ENCODE measurements around the gene IL21R.

The IL21R gene

GRCh38 chr16:27468941-27469531, 67.1 kb downstream of the IL21R start:
- DNase-seq: no peak

GRCh38 chr16:27470567-27471431, 68.8 kb downstream of the IL21R start:
- DNase-seq: no peak

DNA sequence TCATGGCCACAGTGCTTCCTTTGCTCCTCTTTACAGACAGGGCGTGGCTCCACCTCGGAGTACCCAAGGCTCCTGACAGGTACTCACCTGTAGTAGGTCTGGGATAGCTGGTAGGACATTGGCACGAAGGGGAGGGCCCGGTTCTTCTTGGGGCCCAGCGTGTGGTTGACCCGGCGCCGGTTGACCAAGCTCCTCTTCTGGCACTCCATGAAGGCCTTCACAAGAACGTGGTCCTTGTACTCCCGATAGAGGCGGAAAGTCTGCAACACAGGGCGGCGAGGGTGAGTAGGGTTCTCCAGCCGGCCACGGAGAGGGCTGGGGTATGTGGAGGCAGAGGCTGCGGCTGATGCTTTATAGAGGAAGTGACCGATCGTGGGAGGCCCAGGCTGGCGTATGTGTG, 69.7 kb downstream of the IL21R start:
- DNase-seq: no peak

- DNase-seq: no peak
These were observed 70.4 kb downstream of the IL21R start for GRCh38 chr16:27472091-27473020.

DNA sequence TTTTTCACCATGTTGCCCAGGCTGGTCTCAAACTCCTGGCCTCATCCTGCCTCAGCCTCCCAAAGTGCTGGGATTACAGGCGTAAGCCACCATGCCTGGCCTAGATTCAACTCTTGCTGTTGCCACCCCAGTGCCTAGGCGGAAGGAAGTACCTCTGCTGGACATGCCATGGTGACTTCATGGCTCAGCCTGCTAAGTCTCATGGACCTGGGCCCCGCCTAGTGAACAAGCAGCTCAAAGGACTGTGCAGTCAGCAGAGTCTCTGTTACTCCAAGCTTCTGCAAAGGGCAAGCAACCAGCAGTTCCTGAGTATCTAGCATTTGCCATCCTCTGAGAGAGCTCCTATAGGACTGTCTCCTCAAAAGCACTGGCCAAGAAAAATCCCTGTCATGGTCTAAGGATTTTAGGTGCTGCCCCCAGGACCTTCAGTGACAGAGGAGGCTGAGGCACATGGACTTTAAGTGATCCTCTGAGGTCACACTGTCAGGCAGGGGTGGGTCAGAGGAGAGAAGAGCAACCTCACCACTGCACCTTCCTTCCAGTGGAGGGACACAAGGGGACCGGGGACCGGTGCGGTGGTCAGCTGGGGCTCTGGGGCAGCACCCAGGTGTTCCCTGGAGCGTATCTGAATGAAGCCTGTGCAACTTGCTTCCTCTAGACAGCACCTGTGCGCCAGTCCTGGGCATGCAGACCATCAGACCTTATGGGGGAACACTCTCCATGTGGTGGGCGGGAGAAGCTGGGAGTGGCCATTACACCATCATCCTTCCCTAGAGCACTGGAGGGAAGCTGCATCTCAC, 71.3 kb downstream of the IL21R start:
- DNase-seq: no peak

GRCh38 chr16:27474041-27474440, 72.1 kb downstream of the IL21R start:
- DNase-seq: no peak

DNA sequence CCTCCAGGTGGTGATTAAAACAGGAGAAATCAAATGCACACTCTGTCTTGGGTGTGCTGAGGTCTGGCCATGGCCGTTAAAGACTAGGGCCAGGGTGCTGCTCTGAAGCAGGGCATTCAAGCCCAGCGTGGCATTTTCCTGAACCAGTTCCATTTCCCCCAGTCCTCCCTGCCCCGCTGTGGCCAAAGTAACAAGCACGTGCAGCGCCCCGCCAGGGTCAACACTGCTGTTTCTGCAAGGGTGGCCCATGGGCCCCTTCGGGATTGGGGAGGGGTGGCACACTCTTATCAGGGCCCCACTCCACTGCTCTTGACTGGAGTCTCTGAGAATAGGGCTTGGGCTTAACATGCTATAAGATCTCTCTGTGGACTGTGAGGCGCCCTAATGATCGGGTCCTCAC, 72.9 kb downstream of the IL21R start:
- no peak for DNase-seq

- DNase-seq: peak in 1 of 2 experiments; percentile 27
These were observed 73.6 kb downstream of the IL21R start for GRCh38 chr16:27475561-27475960.

DNA sequence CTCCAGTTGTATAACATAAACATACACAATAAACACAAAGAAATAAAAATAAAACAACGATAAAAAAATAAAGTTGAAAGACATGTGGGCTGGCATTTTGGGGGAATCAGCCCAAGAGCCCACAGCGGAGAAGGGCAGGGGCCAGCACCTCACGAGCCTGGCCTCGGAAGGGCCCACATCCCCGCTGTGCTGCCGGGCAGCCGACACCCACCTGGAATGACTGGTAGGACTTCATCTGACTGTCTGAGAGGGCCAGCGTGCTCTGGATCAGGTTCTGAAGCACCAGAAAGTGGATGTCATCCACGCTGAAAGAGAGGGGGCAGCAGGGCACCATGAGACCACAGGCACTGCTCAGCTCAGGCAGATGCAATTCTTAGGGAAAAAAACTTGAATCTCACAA, 74.3 kb downstream of the IL21R start:
- DNase-seq: no peak

DNA sequence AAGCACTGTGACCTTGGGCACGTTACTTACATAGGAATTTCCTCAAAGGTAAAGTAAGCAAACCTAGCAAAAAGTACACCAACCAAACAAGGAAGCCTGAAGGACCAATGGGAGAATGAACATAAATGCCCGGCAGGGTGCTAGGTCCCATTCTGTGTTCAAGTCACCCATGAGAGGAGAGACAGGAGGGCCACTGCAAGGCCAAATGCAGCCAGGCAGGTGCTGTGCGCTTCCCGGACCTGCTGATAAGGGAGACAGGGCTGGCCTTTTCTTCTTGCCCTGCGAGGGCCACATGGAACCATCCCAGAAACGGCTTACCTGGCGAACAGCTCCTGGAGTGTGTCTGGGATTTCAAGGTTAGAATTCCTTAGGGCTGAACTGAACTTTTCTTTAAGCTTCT, 78.8 kb downstream of the IL21R start:
- DNase-seq: no peak

- no peak for DNase-seq
These were observed 79.4 kb downstream of the IL21R start for GRCh38 chr16:27481282-27481934.

DNA sequence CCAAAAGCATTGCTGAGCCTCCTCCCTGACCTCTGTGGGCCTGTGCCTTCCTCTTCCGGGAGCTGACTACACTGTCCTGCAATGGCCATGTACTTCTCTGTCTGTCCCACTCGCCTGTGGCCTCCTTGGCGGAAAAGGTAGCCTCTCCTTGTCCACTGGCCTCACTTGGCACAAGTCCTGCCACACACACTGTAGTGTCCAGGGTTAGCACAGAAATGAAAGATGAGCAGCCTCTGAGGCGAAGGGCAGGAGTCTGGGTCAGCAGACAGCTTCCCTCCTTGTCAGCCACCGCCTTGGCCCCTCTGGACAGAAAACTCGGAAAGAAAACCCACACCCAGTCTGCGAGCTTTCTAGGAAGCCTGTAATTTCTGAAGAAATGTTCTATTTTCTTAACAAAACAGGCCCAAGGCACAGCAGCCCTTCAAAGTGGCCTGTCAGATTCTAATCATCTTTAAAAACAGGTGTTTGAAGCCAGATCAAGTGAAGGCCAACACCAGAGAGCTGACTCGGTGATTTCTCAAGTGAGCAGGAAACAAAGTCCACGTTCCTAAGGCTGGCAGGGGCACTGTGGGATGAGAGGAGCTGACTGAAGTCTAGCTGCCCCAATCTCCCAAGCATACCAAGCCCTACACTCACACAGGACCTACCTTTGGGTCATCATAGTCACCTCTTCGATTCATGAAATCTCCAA, 80.6 kb downstream of the IL21R start:
- no peak for DNase-seq

DNA sequence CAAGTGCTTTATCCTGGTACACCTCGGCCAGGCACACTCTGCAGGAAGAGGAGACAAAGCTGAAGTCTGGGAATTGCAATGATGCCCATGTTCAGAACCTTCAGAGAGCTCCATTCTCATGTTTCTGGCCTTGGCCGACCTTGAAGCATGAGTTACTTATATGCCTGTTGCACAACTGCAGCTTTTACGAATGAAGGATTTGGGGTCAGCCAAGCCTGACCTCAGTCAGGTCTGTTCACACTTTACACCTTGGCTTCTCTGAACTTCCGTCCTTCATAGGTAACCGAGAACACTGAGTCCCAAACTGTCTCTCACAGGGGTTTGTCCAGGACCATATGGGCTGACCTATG, 81.1 kb downstream of the IL21R start:
- no peak for DNase-seq

GRCh38 chr16:27483624-27484023, 81.7 kb downstream of the IL21R start:
- no peak for DNase-seq

DNA sequence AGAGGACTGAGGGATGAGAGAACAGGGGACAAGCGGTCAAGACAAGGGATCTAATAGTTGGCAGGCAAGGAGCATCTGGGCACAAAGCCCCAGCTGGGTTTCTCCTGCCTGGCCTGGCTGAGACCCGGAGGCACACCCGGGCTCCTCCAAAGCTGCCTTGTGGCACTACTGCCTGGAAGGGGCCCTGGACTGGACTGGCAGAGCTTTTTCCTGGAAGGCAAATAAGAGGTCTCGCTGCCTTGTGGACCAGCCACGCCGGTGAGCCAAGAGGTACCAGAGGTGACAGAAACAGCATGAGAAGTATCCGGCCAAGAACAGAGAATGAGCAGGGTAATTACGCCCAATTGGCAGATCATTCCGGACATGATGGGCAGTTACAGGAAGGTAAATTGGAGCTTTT, 83.2 kb downstream of the IL21R start:
- DNase-seq: no peak

GRCh38 chr16:27485811-27486210, 83.8 kb downstream of the IL21R start:
- no peak for DNase-seq

DNA sequence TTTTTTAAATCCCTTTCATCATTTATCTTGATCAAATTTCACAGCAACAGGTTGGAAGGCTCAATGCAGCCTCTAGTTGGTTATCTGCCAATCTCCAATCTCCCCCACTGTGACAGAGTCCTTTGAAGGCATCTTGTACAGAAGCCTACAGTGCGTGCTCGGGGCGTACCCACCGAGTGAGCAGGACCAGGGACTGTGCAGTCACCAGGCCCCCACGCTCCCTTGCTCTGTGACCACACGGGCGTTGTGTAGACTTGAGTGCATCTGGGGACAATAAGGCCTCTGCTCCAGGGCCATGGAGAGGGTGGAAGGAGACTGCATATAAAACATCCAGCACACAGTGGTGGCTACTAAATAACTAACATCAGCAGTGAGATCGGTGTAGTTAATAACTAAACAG, 84.4 kb downstream of the IL21R start:
- no peak for DNase-seq

DNA sequence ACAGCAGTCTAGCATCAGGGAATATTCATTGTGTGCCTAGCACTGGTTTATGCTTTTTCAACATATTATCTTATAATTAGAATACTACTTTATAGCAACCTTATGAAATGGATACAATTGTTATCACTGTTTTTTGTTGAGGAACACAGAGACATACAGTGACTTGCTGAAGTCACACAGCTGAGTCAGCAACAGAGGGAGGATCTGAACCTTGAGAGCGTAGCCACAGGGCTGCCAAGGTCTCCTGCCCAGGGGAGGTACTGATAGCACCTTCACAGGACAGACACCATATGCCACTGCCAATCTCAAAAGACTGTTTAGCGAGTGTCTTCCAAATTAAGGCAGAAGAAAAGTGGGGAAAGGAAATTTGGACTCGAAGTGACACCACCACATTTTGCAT, 84.8 kb downstream of the IL21R start:
- no peak for DNase-seq

- DNase-seq: no peak
These were observed 87.4 kb downstream of the IL21R start for GRCh38 chr16:27489421-27489820.

GRCh38 chr16:27489906-27490305, 87.9 kb downstream of the IL21R start:
- DNase-seq: no peak

DNA sequence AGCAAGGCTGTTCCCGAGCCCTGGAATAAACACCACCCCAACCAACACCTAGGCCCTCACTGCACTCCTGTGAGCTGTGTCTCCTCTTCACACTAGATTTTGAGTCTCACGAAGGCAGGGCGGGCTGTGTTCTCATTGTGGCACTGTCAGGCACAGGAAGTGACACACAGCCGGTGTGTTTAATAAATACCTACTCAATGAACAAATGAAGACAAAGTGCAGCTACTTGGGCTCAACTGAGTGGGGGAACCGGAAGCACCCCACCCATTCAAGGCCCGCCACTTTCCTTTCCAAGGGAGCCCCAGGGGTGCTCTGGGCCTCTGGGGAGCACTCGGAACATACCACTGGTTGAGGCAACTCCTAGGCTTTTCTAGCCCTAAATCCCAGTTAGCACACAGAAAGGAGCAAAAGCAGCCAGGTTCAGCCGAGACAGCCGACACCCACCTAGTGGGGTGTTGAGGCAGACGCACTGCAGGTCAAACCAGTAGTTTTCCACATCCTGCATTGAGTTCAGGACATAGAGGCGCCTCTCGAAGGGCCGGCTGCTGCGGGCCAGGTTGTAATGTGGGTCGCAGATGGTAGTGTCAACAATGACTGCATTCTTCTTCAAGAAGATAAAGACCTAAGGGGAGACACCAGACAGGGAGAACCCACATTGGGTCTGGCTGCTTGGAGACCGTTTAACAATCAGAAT, 90.1 kb downstream of the IL21R start:
- no peak for DNase-seq
